ENCODE measurements around the gene APOBEC3G.

The APOBEC3G gene

DNA sequence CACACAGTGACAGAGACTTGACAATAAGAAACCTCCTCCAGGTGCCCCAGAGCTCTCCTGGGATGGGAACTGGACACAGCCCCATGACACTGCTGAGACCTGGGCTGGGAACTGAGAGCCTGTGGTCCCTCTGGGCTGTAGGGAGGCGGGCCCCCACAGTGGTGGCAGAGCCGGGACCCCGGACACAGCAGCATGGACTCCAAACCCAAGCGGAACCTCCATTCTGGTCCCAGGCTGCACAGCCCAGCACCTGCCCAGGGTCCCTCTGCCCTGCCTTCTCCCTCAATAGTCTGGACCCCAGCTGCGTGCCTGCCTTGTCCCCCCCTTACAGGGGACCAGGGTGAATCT is 11.6 kb downstream of the APOBEC3G start:
- DNase-seq (ENCODE audit: low read depth): no peak
- no peak overlapping the region for H3K4me3 ChIP-seq (ENCODE audit: low read depth, low read length)

DNA sequence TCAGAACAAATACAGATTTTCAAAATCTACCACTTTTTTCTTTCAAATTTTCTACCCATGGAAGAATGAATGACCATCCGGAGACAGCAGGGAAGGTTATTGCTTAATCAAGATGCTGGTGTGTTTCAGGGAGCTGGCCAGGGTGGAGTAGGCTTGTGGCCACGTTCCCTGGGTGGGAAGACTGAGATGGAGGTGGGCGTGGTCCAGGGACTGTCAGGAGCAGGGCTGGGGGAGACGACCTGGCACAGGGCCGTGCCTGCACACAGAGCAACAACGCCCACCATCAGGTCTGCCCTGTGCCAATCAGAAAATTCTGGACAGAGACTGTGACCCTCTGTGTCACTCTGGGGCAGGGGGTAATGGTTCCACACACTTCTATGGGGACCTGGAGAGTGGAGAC is 12.9 kb downstream of the APOBEC3G start:
- no peak for DNase-seq (ENCODE audit: low read depth)
- H3K4me3 ChIP-seq (ENCODE audit: low read depth, low read length): no peak overlapping the region

GRCh38 chr22:39090426-39091064 is 13.5 kb downstream of the APOBEC3G start:
- H3K4me3 ChIP-seq (ENCODE audit: low read depth, low read length): no peak overlapping the region
- DNase-seq (ENCODE audit: low read depth): no peak

GRCh38 chr22:39091126-39092081 is 14.3 kb downstream of the APOBEC3G start:
- H3K4me3 ChIP-seq (ENCODE audit: low read depth, low read length): no peak overlapping the region
- DNase-seq (ENCODE audit: low read depth): no peak

DNA sequence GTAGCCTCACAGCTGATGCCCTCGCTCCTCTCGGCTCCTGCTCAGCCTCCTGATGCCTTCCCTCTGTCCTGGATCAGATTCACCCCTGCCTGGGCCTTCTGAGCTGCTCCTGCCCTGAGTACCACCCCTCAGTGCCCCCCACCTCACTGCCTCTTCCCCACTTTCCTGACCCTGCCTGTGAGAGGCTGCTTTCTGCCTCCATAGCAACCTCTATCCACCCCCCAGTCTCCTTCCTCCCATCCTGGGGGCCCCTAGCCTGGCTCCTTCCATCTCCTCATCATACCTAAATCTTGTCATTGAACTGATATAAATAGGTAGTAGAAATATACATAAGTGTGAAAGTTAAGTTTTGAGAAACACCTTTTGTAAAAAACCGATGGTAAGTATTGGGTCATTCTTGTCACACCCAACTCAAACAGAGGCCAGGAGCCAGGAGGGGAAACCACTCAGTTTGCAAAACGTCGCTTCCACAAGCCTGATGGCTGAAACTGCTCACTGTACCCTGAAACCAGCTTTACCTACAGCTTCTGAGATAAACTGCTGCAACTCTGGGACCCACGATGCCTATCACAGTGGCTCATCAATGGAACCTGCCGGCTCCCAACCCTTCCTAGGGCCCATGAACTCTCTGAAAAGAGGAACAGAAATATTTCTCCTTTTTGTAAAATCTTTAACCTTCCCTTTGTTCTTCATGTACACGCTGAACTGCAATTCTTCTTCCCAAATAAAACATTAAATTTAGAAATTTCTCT is 15.2 kb downstream of the APOBEC3G start:
- no peak for DNase-seq (ENCODE audit: low read depth)
- no peak overlapping the region for H3K4me3 ChIP-seq (ENCODE audit: low read depth, low read length)

DNA sequence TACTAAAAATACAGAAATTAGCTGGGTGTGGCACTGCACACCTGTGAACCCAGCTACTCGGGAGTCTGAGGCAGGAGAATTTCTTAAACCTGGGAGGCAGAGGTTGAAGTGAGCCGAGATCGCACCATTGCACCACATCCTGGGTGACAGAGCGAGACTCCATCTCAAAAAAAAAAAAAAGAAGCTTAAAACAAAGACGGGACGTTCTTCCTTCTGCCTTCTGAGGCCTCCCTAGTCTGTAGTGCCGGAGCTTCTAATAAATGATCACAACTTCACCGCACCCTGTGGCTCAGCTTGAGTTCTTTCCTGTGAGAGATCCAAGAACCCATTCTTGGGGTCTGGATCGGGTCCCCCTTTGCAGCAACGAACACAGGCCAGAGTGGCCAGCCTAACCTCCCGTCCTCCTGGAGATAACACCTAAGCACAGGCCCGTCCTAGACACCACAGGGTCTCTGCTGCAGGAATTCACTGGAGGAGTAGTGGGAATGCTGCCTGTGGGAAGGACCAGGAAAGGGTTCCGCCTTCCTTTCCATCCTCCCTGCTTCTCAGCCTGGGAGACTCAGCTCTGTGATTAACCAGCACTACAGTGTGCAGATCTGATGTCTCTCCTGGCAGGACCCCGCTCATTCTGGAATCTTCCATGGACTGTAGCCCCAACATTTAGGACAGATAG is 17.8 kb downstream of the APOBEC3G start:
- H3K4me3 ChIP-seq (ENCODE audit: low read depth, low read length): no peak overlapping the region
- DNase-seq (ENCODE audit: low read depth): no peak

GRCh38 chr22:39095971-39096370 is 18.9 kb downstream of the APOBEC3G start:
- no peak overlapping the region for H3K4me3 ChIP-seq (ENCODE audit: low read depth, low read length)
- DNase-seq (ENCODE audit: low read depth): no peak

DNA sequence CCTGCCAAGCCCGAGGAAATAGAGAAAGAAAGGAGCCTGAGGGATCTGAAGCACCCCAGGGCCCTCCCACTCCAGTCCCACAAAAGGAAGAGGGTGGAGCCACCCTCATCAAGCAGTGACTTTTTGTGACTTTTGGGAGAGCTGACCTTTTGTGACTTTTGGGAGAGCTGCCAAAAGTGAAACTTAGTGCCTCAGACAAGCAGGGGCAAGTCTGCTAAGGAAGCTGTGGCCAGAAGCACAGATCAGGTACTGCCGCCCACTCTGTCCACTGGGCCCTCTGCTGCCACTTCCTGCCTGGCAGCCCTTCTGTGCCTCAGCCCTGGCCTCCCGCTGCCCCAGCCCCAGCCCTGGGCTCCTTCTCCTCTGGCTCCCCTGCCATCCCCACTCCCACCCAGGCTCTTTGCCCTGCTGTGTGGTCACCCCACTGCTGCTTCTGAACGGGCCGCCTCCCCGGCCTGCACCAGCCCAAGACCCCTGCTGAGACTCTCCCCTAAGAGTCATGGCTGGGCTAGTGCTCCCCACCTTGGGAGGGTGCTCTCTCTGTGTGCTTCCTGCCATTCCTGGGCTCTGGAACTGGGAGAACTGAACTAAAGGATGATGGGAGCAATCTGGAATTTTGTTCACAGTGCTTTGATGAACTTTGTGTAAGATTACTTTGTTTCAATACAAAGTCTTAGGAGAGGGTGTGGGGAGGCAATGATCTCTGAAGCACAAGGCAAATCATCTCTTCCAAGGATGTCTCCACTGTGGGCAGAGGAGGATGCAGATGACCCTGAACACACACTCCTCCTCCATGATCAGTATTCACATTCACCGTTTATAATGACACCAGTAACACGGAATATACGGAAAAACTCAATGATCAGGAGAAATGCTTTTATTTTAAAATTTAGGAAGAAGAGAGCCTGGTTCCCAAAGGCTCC is 20.3 kb downstream of the APOBEC3G start, which contains the start of gene APOBEC3H:
Gene APOBEC3H (plus strand): TSS at position 147 of the 923 bp plus-strand sequence. CDS start 3,035 bp downstream, outside the sequence.
- DNase-seq (ENCODE audit: low read depth): no peak
- H3K4me3 ChIP-seq (ENCODE audit: low read depth, low read length): no peak within 1 kb of the TSS

GRCh38 chr22:39098026-39098425 is 21.0 kb downstream of the APOBEC3G start:
- no peak for DNase-seq (ENCODE audit: low read depth)
- H3K4me3 ChIP-seq (ENCODE audit: low read depth, low read length): no peak overlapping the region

DNA sequence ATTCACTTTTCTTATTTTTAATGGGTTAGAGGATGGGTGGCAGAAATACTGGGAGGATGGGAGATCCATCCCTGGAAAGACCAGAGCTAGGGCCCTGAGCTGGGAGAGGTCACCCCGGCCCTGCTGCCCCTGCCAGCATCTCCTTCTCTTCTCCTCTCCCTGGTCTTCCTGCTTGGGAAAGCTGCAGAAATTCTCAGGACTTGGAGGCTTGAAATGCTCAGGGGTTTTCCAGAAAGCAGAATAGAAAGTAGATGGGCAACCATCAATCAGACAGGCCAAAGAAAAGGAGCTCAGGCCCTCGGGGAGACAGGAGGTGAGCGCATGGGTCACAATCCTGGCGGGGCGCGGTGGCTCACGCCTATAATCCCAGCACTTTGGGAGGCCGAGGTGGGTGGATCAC is 21.5 kb downstream of the APOBEC3G start:
- DNase-seq (ENCODE audit: low read depth): no peak
- no peak overlapping the region for H3K4me3 ChIP-seq (ENCODE audit: low read depth, low read length)

DNA sequence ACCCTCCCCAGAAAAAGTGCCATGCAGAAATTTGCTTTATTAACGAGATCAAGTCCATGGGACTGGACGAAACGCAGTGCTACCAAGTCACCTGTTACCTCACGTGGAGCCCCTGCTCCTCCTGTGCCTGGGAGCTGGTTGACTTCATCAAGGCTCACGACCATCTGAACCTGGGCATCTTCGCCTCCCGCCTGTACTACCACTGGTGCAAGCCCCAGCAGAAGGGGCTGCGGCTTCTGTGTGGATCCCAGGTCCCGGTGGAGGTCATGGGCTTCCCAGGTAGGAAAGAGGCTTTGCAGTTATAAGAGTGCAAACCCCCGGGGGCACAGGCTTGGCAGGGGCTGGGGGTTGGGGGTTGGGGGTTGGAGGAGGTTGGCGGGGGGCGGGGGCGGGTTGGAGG is 24.2 kb downstream of the APOBEC3G start:
- DNase-seq (ENCODE audit: low read depth): no peak
- H3K4me3 ChIP-seq (ENCODE audit: low read depth, low read length): no peak overlapping the region

- H3K4me3 ChIP-seq (ENCODE audit: low read depth, low read length): no peak overlapping the region
- no peak for DNase-seq (ENCODE audit: low read depth)
These were observed 26.4 kb downstream of the APOBEC3G start for GRCh38 chr22:39103431-39103830.

GRCh38 chr22:39106326-39106725 is 29.3 kb downstream of the APOBEC3G start:
- H3K4me3 ChIP-seq (ENCODE audit: low read depth, low read length): no peak overlapping the region
- DNase-seq (ENCODE audit: low read depth): no peak

GRCh38 chr22:39108487-39108886 is 31.4 kb downstream of the APOBEC3G start:
- H3K4me3 ChIP-seq (ENCODE audit: low read depth, low read length): no peak overlapping the region
- no peak for DNase-seq (ENCODE audit: low read depth)

- no peak for DNase-seq (ENCODE audit: low read depth)
- no peak overlapping the region for H3K4me3 ChIP-seq (ENCODE audit: low read depth, low read length)
These were observed 32.3 kb downstream of the APOBEC3G start for GRCh38 chr22:39109361-39109760.

- H3K4me3 ChIP-seq (ENCODE audit: low read depth, low read length): no peak overlapping the region
- no peak for DNase-seq (ENCODE audit: low read depth)
These were observed 33.8 kb downstream of the APOBEC3G start for GRCh38 chr22:39110631-39111561.

DNA sequence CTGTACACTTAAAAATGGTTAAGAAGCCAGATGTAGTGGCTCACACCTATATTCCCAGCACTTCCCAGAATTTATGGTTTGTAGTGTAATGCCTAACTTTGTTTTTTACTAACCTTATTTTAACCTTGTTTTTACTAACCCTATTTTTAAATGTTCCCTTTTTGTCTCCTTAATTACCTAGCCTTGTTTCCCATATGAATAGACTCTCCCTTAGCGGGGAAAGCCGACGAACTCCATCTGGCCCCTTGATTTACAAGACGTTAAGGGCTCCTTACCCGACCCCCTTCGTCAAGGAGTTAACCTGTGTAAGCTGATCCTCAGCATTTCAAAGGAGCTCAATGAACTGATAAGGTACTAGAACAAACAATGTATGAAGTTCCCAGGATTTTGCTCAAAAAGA is 37.0 kb downstream of the APOBEC3G start:
- no peak overlapping the region for H3K4me3 ChIP-seq (ENCODE audit: low read depth, low read length)
- no peak for DNase-seq (ENCODE audit: low read depth)

GRCh38 chr22:39115570-39115969 is 38.5 kb downstream of the APOBEC3G start:
- DNase-seq (ENCODE audit: low read depth): no peak
- H3K4me3 ChIP-seq (ENCODE audit: low read depth, low read length): no peak overlapping the region

Data from skeletal muscle cell (primary cell).